HCT116 (cell line): ENCODE measurements around the gene KIF13A.

Source experiments
- CEBPB ChIP-seq: IDR thresholded peaks from 2 replicates; pipeline ENCODE4 v1.6.1; 2012; ENCODE audit warnings: low read depth
- ELF1 ChIP-seq: IDR thresholded peaks from 2 replicates; pipeline ENCODE4 v1.6.1; 2012; ENCODE audit warnings: low read depth, borderline replicate concordance
- EZH2 ChIP-seq: fragments of 200-600 bp; sonication (generic); IDR thresholded peaks from 2 replicates; pipeline ENCODE4 v1.6.1; 2017; ENCODE audit warnings: antibody characterized with exemption, mixed run types
- POLR2A ChIP-seq: IDR thresholded peaks from 2 replicates; pipeline ENCODE4 v1.7.0; 2011; ENCODE audit warnings: borderline replicate concordance; ENCODE audit not compliant: insufficient read depth, insufficient read length; ENCODE audit errors: extremely low read depth
- POLR2AphosphoS5 ChIP-seq: IDR thresholded peaks from 2 replicates; pipeline ENCODE4 v1.6.1; 2011; ENCODE audit warnings: mild to moderate bottlenecking, low read depth, low read length, moderate library complexity
- SP1 ChIP-seq: IDR thresholded peaks from 2 replicates; pipeline ENCODE4 v1.6.1; 2012; ENCODE audit warnings: low read depth
- TCF7L2 ChIP-seq: IDR thresholded peaks from 2 replicates; pipeline ENCODE4 v1.7.0; 2011; ENCODE audit warnings: borderline replicate concordance, inconsistent platforms; ENCODE audit not compliant: insufficient read depth, insufficient read length; ENCODE audit errors: extremely low read depth
- ZFX ChIP-seq: fragments of 450-650 bp; IDR thresholded peaks from 2 replicates; pipeline ENCODE4 v1.6.1; 2017
- TF ChIP-seq, protein P1 (sequence below): IDR thresholded peaks from 2 replicates; pipeline ENCODE4 v1.6.1; 2011; ENCODE audit warnings: mild to moderate bottlenecking, low read length, moderate library complexity; ENCODE audit not compliant: insufficient replicate concordance; ENCODE audit errors: extremely low read depth
- TF ChIP-seq, protein P2 (sequence below), 3 experiments: fragments of 200-600 bp in 1 of 3; sonication (generic) in 1 of 3; IDR thresholded peaks in 2 of 3; conservative IDR thresholded peaks in 1 of 3; 2 replicates each; pipeline ENCODE4 v1.5.1; 2012 to 2017; ENCODE audit warnings: low read depth in 2 of 3, low read length in 2 of 3, antibody characterized with exemption in 1 of 3, borderline replicate concordance in 1 of 3, control low read depth in 1 of 3, mild to moderate bottlenecking in 1 of 3, mixed read lengths in 1 of 3, mixed run types in 1 of 3, moderate library complexity in 1 of 3; ENCODE audit not compliant: insufficient read depth in 1 of 3
- TF ChIP-seq, protein P3 (sequence below): IDR thresholded peaks from 2 replicates; pipeline ENCODE4 v1.6.1; 2012
- TF ChIP-seq, protein P4 (sequence below): IDR thresholded peaks from 2 replicates; pipeline ENCODE4 v1.6.1; 2012; ENCODE audit warnings: low read depth

DNA sequence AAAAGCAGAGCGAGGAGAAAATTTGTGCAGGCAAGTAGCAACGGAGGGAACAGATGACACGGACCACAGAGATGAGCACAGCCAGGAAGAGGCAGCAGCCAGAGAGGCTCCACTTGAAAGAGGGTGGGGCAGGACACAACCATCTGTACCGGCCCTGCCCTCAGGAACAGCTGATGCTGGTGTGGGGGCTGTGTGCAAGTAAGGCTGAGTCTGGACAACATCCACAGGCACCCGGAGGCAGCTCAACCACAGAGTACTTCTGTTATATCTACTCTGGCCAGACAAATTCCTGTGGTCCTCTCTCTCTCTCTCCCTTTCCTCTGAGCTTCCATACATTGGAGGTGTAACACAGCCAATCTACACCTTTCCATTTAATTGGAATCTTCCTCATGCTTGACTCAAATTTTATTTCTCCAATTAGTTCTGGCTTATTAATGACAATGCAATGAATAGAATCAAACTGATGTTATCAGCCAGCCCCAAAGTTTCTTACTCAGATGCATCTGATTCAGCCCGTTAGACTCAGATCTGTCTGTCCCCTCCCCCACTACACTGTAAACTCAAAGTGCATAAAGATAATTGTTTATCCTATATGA, 24.9 kb downstream of the KIF13A start:
- TF ChIP-seq CEBPB (no peak), ELF1 (no peak), POLR2AphosphoS5 (no peak), POLR2A (no peak), SP1 (no peak), EZH2 (no peak), ZFX (no peak), TCF7L2 (no peak)
- TF ChIP-seq, protein P1, sequence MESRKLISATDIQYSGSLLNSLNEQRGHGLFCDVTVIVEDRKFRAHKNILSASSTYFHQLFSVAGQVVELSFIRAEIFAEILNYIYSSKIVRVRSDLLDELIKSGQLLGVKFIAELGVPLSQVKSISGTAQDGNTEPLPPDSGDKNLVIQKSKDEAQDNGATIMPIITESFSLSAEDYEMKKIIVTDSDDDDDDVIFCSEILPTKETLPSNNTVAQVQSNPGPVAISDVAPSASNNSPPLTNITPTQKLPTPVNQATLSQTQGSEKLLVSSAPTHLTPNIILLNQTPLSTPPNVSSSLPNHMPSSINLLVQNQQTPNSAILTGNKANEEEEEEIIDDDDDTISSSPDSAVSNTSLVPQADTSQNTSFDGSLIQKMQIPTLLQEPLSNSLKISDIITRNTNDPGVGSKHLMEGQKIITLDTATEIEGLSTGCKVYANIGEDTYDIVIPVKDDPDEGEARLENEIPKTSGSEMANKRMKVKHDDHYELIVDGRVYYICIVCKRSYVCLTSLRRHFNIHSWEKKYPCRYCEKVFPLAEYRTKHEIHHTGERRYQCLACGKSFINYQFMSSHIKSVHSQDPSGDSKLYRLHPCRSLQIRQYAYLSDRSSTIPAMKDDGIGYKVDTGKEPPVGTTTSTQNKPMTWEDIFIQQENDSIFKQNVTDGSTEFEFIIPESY, result no peak
- TF ChIP-seq, protein P2, sequence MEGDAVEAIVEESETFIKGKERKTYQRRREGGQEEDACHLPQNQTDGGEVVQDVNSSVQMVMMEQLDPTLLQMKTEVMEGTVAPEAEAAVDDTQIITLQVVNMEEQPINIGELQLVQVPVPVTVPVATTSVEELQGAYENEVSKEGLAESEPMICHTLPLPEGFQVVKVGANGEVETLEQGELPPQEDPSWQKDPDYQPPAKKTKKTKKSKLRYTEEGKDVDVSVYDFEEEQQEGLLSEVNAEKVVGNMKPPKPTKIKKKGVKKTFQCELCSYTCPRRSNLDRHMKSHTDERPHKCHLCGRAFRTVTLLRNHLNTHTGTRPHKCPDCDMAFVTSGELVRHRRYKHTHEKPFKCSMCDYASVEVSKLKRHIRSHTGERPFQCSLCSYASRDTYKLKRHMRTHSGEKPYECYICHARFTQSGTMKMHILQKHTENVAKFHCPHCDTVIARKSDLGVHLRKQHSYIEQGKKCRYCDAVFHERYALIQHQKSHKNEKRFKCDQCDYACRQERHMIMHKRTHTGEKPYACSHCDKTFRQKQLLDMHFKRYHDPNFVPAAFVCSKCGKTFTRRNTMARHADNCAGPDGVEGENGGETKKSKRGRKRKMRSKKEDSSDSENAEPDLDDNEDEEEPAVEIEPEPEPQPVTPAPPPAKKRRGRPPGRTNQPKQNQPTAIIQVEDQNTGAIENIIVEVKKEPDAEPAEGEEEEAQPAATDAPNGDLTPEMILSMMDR (IDR thresholded peaks at IDR 0.05 in 2 of 3, conservative IDR thresholded peaks at IDR 0.05 in 1 of 3; ENCODE audit: borderline replicate concordance in 1 of 3, insufficient read depth in 1 of 3, low read depth in 2 of 3, low read length in 2 of 3), result no peak
- TF ChIP-seq, protein P3, sequence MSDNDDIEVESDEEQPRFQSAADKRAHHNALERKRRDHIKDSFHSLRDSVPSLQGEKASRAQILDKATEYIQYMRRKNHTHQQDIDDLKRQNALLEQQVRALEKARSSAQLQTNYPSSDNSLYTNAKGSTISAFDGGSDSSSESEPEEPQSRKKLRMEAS, result no peak
- TF ChIP-seq, protein P4, sequence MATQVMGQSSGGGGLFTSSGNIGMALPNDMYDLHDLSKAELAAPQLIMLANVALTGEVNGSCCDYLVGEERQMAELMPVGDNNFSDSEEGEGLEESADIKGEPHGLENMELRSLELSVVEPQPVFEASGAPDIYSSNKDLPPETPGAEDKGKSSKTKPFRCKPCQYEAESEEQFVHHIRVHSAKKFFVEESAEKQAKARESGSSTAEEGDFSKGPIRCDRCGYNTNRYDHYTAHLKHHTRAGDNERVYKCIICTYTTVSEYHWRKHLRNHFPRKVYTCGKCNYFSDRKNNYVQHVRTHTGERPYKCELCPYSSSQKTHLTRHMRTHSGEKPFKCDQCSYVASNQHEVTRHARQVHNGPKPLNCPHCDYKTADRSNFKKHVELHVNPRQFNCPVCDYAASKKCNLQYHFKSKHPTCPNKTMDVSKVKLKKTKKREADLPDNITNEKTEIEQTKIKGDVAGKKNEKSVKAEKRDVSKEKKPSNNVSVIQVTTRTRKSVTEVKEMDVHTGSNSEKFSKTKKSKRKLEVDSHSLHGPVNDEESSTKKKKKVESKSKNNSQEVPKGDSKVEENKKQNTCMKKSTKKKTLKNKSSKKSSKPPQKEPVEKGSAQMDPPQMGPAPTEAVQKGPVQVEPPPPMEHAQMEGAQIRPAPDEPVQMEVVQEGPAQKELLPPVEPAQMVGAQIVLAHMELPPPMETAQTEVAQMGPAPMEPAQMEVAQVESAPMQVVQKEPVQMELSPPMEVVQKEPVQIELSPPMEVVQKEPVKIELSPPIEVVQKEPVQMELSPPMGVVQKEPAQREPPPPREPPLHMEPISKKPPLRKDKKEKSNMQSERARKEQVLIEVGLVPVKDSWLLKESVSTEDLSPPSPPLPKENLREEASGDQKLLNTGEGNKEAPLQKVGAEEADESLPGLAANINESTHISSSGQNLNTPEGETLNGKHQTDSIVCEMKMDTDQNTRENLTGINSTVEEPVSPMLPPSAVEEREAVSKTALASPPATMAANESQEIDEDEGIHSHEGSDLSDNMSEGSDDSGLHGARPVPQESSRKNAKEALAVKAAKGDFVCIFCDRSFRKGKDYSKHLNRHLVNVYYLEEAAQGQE, result no peak
